SH-SY5Y (cell line): ENCODE data around the gene AGXT2.

Source experiments
- GATA2 ChIP-seq: IDR thresholded peaks from 2 replicates; pipeline ENCODE4 v1.6.1; 2011; ENCODE audit warnings: mild to moderate bottlenecking, low read depth, low read length
- GATA3 ChIP-seq: IDR thresholded peaks from 2 replicates; pipeline ENCODE4 v1.6.1; 2011; ENCODE audit warnings: low read depth, mild to moderate bottlenecking, low read length, moderate library complexity

AGXT2 gene

DNA sequence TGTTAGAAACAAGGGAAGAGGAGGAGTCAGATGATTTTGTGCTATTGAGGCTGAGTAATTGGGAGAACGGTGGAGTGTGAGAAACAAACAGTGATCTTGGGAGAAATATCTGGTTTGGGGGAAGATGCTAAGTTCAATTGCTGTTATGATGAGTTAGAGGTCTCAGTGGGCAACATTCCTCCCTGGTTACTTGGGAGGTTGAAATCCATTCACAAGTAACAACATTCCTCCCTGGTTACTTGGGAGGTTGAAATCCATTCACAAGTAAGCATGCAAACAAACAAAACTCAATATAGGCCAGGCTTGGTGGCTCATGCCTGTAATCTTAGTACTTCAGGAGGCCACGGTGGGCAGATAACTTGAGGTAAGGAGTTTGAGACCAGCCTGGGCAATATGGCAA lies 38.7 kb downstream of the AGXT2 start:
- TF ChIP-seq GATA2: no peak
- TF ChIP-seq GATA3: no peak

DNA sequence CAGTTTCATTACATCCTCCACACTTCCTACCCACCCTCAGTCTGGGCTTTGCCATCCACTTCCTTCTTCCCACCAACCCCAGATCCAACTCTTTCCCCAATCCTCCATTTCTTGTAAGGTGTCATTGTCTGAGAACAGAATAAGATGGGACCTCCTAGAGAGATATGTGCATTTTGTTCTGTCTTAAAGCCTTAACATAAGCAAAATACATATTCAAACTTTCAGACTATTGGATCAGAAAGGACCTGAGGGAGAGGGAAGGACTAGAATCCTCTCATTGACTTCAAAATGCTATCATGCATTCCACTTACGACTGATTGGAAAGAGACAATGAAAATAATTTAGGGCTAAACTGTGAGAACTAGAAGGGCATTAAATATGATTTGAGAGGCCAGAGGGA lies 43.0 kb downstream of the AGXT2 start:
- no peak for TF ChIP-seq GATA3
- no peak for TF ChIP-seq GATA2

DNA sequence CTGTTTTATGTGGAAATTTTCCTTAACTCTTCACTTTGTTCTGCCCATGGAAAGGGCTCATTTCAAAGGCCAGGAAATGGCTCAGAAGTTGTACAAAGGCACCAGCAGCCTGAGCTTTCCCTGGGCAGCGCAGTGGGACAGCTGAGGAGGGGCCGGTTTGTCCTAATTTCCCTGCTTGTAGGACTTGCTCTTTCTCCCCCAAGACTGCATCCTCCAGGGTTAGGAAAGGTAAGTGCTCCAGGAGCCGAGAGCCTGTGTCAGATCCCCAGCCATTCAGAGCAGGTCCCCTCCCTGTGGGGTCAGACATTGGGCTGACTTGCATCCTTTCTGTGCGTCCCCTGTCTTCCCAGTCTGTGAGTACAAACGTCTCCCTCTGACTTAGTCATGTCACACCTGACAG lies 43.5 kb downstream of the AGXT2 start:
- TF ChIP-seq GATA3 (no peak), GATA2 (no peak)

DNA sequence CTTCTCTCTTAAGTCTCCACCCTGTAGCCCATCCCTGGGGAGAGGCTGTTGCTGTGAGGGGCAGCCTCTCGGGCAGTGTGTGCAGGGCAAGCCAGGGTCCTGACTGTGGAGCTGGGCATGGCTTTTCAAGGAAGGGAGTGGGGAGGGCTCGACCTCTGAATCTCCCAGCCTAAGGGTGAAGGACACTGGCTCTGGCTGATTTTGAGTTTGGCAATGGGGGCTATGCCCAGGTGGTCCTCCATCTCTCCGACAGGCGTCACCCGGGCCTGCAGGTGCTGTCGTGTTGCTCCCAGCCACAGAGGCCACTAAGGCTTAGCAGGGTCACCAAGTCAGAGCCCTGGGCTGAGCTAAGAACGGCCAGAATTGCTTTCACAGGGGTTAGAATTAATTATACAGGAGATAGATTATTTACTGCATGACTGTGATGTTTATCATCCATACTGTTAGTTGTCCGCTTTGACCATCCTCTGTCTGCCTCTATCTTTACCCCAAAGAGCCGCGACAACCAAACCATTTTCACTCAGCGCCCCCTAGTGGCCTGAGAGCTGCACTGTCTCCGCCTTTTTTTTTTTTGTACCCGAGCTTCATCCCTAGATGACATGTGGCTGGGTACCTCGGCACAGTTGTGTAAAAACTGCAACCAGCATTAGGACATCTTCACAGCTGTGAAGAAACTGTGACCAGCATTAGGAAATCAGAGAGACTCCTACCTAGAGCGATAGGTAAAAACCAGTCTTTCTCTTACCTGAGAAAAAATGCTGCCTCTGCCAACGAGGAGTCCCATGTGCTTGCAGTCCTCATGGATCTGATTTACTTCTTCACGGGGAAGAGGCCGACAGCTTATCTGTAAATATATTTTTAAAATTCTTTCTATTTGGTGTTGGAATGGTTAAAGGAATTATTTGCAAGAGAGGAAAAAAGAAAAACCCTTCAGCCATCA lies 44.5 kb downstream of the AGXT2 start:
- TF ChIP-seq GATA3 (no peak), GATA2 (no peak)

DNA sequence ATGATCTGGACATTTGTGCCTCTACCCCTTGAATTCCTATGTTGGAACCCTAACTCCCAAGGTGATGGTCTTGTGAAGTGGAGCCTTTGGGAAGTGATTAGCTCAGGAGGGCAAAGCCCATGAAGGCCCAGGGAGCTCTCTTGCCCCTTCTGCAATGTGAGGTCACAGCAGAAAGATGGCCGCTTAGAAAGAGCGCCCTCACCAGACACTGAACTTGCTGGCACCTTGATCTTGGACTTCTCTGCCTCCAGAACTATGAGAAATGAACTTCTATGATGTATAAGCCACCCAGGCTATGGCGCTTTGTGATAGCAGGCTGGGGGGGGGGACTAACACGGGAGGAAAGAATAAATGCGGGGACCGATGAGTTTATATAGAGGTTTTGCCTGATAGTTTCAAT lies 45.3 kb downstream of the AGXT2 start:
- TF ChIP-seq GATA2: no peak
- TF ChIP-seq GATA3: no peak

DNA sequence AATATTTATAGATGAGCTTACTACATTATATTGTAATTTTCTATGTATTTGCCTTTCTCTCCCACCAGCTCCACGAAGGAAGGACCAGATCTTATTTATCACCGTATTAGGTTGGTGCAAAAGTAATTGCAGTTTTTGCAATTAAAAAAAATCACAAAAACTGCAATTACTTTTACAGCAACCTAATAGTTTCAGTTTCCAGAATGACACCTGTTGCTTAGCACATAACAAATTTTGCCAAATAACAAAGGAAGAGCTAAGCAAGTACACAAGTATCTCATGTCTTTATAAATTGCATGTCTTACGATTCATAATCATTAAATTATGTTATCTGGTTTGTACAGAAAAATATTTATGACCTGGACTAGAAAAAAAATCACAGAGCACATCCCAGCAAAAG lies 45.9 kb downstream of the AGXT2 start:
- no peak for TF ChIP-seq GATA3
- TF ChIP-seq GATA2: no peak

DNA sequence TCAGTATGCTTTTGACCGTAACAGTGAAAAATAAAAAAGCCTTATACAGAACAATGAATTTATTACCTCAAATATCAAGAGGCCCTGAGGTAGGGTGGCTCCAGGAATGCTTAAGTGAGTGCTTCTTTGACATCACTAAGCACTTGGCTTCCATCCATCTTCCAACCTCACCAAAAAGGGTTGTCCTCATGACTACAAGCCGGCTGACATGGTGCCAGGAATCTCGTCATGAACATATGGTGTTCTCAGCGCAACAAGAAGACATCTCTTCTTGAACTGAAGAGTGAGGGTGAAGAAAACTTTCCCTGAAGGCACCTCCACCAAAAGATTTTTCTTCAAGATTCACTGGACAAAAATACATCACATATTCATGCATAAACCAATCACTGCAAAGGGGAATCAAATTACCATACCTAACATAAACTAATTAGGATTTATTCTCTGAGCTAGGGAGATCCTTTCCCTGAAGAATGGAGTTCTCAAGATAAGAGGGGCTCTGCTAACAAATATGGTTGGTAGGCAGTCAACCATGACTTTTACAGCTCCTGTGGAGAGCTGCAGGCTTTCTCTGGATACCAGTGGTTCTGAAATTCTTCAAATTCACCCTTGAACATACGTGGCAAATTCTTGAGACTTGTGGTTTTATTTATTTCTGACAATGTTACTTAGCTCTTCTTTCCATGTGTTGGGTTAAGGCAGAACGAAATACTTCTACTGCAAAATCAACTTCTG lies 49.5 kb downstream of the AGXT2 start:
- TF ChIP-seq GATA3: no peak
- no peak for TF ChIP-seq GATA2

DNA sequence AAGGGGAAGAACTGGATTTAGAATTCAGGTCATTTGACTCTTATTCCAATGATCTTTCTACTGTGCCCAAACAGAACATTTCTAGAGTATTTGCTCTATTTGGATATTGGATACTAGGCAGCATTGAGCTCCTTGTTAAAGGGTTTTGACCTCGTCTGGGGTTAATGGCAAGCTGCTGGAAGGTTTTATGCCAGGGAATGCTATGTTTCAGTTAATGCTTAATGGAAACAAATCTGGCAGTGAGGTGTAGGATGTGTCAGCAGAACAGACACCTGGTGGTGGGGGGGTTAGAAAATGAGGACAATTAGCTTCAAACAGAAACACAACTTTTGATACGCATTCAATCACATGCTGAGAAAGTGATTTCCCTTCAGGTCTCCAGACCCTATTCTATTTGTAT lies 51.5 kb downstream of the AGXT2 start:
- TF ChIP-seq GATA2 (no peak), GATA3 (no peak)

DNA sequence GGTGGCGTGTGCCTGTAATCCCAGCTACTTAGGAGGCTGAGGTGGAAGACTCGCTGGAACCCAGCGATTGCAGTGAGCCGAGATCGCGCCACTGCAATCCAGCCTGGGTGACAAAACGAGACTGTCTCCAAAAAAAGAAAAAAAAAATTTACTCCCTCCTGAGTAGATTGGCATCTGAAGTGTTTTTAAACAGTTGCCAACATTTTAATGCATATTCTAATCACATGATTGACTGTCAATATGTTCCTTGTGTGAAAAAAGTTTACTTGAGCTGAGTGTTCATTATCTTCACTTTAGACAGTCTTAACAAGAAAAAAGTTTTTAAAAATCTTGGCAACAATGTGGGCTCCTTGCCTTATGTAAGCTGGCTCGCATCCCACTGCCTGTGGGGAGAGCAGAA lies 53.8 kb downstream of the AGXT2 start:
- TF ChIP-seq GATA3 (no peak), GATA2 (no peak)

DNA sequence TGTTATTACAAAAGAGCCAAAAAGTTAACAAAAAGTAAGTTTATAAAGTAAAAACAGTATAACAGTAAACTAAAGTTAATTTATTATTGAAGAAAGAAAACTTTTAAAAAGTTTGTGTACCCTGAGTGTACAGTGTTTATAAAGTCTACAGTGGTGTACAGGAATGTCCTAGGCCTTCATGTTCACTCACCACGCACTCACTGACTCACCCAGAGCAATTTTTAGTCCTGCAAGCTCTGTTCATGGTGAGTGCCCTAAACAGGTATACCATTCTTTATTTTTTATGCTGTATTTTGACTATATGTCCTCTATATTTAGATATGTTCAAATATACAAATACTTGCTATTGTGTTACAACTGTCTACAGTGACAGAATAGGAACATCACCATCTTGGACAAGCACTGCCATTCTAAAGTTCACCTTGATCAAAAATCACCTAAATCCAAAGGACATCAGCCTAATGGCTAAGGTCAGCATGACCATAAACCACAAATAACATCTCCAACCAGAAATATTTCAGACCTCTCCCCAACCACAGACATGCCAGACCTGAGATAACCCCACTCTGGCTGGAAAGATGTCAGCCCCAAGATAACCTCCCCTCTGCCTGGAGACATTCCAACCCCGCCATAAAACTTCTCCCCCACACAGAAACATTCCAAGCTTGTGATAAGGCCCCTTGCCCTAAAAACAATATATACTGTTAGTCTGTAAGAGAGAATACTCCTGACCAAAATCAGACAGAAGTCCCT lies 56.1 kb downstream of the AGXT2 start:
- TF ChIP-seq GATA2 (no peak), GATA3 (no peak)

DNA sequence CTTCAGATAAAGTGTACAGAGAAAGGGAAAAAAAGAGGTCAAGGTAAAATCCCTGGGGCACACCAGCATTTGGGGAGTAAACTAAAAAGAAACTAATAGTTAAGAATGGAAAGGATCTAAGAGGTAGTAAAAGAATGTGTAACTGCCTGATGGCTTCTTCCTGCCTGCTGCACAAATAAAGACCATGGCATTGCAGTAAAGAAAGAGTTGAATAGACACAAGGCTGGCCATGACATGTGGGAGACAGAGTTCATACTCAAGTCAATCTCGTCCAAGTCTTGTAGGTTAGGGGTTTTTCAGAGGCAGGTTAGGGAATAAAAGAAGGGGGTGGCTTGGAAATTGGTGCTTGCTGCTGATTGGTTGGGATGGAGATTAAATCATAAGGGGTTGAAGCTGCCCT lies 60.8 kb downstream of the AGXT2 start:
- TF ChIP-seq GATA3: no peak
- no peak for TF ChIP-seq GATA2

DNA sequence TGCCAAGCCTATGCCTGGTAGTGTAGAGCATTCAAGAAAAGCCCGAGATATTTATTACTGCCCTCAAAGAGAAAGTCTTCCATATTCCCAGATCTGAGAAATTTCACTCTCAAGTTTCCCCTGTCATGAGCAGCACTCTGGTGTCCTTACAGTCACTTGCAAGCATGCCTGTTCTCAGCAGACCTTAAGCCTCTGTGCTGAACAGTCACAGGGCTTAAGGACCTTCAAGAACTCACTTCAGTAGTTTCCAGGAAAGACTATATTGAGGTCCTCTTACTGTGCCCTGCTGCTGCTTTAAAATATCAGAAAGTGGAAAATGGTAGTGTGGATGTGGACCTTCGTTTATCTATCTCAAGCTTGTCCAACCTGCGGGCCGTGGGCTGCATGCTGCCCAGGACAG lies 64.9 kb downstream of the AGXT2 start:
- TF ChIP-seq GATA2: no peak

DNA sequence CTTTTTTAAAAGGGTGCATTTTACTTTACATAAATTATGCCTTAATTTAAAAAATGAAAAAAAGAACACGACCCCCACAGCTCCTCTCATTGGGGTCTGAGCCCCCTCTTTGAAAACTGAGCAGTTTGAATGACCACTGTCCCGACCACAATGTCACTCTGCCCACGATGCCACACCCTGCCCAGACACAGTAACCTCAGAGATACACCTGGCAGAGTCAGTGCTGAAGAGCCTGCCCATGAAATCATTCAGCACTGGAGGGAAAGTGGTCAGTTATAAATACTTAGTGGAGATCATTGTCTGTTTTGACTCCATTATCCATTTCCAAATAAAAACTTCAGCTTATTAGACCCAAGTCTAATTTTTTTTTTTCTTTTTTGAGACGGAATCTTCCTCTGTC lies 69.1 kb downstream of the AGXT2 start:
- TF ChIP-seq GATA2: no peak
- no peak for TF ChIP-seq GATA3

DNA sequence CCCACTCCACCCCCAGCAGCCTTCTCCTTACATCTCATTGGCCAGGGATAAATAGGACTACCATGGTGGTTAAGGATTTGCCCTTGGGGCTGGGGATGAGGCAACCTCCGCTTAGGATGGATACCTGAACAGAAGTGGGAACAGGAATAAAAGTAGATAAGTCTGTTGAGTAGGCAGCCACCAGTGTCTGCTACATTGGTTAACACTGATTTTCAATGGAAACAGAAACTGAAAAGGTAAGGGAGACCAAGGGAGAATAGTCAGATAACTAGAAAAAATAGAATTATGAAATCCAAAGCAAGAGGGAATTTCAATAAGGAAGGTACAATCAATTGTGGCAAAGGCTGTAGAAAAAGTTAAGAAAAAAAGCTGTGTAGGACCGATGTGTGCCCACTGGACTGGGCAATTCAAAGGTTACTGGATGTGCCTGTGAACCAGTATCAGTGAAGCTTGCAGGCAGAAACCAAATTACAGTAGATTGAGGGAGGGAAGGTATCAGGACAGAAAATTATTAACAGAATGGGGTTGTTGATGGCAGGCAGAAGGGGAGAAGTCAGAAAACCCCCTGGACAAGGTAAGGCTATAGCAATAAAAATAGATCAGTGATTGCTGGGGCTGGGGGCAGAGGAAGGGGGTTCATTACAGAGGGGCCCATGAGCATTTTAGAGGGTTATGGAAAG lies 69.7 kb downstream of the AGXT2 start:
- no peak for TF ChIP-seq GATA3
- no peak for TF ChIP-seq GATA2

DNA sequence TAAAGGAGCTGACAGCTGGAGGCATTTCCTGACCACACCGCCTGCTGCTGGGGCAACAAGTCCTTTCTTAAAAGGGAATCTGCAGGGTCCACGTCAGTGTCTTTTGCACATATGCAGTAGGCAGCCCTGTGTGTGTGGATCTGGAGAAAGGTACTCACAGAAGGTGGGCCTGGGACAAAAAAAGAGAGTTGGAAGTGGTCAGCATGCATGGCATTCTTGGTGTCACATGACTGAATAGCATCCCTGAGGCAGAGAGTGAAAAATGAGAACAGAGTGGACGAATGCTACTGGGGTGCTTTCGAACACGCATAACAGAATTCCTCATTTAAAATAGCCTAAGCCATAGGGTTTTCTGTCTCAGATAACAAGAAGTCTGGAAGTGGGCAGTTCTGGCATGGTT lies 71.4 kb downstream of the AGXT2 start:
- TF ChIP-seq GATA3 (no peak), GATA2 (no peak)
